HG03045 (cell line): ENCODE data around the gene REL.
"Not testable (repeated sequence)": the region's sequence is repeated elsewhere in the genome, so short reads cannot be mapped to it uniquely, and the experiment has no call there.

Source experiments
- ATAC-seq: cut with Tn5 transposase; IDR thresholded peaks from one replicate; pipeline ENCODE4 v1.9.1; 2021; ENCODE audit warnings: mild to moderate bottlenecking, moderate library complexity; ENCODE audit not compliant: unreplicated experiment

REL gene

GRCh38 chr2:60867007-60867406 is 14.4 kb upstream of the REL start:
- no peak for ATAC-seq

GRCh38 chr2:60867848-60868247 is 13.5 kb upstream of the REL start:
- ATAC-seq, result no peak

GRCh38 chr2:60868589-60869273 is 12.6 kb upstream of the REL start:
- no peak for ATAC-seq

- ATAC-seq, result peak; percentile 60
Measured at GRCh38 chr2:60872510-60872928, 8.9 kb upstream of the REL start.

- ATAC-seq, result peak; percentile 64
Measured at GRCh38 chr2:60873381-60873780, 8.0 kb upstream of the REL start.

GRCh38 chr2:60875520-60875919 is 5.9 kb upstream of the REL start:
- ATAC-seq, result no peak

- peak; percentile 2 for ATAC-seq
Measured at GRCh38 chr2:60880643-60881046, 729 bp upstream of the REL start.

- ATAC-seq, result no peak
Measured at GRCh38 chr2:60882971-60883753, 1.8 kb downstream of the REL start.

GRCh38 chr2:60883896-60884295 is 2.5 kb downstream of the REL start:
- ATAC-seq, result no peak

GRCh38 chr2:60884800-60885199 is 3.4 kb downstream of the REL start:
- ATAC-seq, result no peak

GRCh38 chr2:60885683-60886082 is 4.3 kb downstream of the REL start:
- no peak for ATAC-seq

- ATAC-seq, result no peak
Measured at GRCh38 chr2:60886991-60887390, 5.6 kb downstream of the REL start.

- no peak for ATAC-seq
Measured at GRCh38 chr2:60888853-60889252, 7.5 kb downstream of the REL start.

- not testable (repeated sequence) for ATAC-seq
Measured at GRCh38 chr2:60889581-60890392, 8.4 kb downstream of the REL start.

GRCh38 chr2:60890393-60890707 is 9.0 kb downstream of the REL start:
- ATAC-seq, result no peak

- ATAC-seq, result no peak
Measured at GRCh38 chr2:60891180-60891579, 9.8 kb downstream of the REL start.

GRCh38 chr2:60898567-60898966 is 17.2 kb downstream of the REL start:
- no peak for ATAC-seq

GRCh38 chr2:60899230-60899891 is 18.0 kb downstream of the REL start:
- ATAC-seq, result peak; percentile 53

GRCh38 chr2:60899892-60900249 is 18.5 kb downstream of the REL start:
- ATAC-seq, result peak; percentile 29

- ATAC-seq, result not testable (repeated sequence)
Measured at GRCh38 chr2:60901296-60901695, 19.9 kb downstream of the REL start.

GRCh38 chr2:60905867-60906266 is 24.5 kb downstream of the REL start:
- not testable (repeated sequence) for ATAC-seq
